HK-2 (cell line): Measurements from ENCODE around the gene SMPD1.
"Not testable (repeated sequence)": the region's sequence is repeated elsewhere in the genome, so short reads cannot be mapped to it uniquely, and the experiment has no call there.

Source experiments
- DNase-seq: peaks from one replicate; pipeline ENCODE4 v3.0.0-alpha.2; 2018; ENCODE audit not compliant: unreplicated experiment

SMPD1 gene

GRCh38 chr11:6388748-6389147 is 1.5 kb upstream of the SMPD1 start:
- no peak for DNase-seq

GRCh38 chr11:6390718-6391469 is 620 bp downstream of the SMPD1 start:
- DNase-seq = no peak

GRCh38 chr11:6391537-6392134 is 1.4 kb downstream of the SMPD1 start:
- DNase-seq = no peak

- DNase-seq = not testable (repeated sequence)
These were observed 2.0 kb downstream of the SMPD1 start for GRCh38 chr11:6392251-6392650.

- no peak for DNase-seq
These were observed 3.9 kb downstream of the SMPD1 start for GRCh38 chr11:6393989-6394670.

- no peak for DNase-seq
These were observed 5.3 kb downstream of the SMPD1 start for GRCh38 chr11:6395470-6396060.

GRCh38 chr11:6397156-6397555 is 6.9 kb downstream of the SMPD1 start:
- no peak for DNase-seq

GRCh38 chr11:6397636-6398035 is 7.4 kb downstream of the SMPD1 start:
- no peak for DNase-seq

- no peak for DNase-seq
These were observed 10.4 kb downstream of the SMPD1 start for GRCh38 chr11:6400431-6401345.

- no peak for DNase-seq
These were observed 11.2 kb downstream of the SMPD1 start for GRCh38 chr11:6401464-6401863.

- no peak for DNase-seq
These were observed 11.8 kb downstream of the SMPD1 start for GRCh38 chr11:6402061-6402470.

GRCh38 chr11:6402561-6402981 is 12.3 kb downstream of the SMPD1 start:
- no peak for DNase-seq

- no peak for DNase-seq
These were observed 13.3 kb downstream of the SMPD1 start for GRCh38 chr11:6403539-6403938.

- no peak for DNase-seq
These were observed 14.2 kb downstream of the SMPD1 start for GRCh38 chr11:6404342-6405051.

GRCh38 chr11:6405052-6405667 is 14.9 kb downstream of the SMPD1 start:
- DNase-seq = no peak

GRCh38 chr11:6405846-6406245 is 15.6 kb downstream of the SMPD1 start:
- DNase-seq = no peak

GRCh38 chr11:6406370-6406769 is 16.1 kb downstream of the SMPD1 start:
- DNase-seq = no peak

GRCh38 chr11:6410695-6411430 is 20.6 kb downstream of the SMPD1 start:
- DNase-seq = no peak

GRCh38 chr11:6411594-6412031 is 21.3 kb downstream of the SMPD1 start:
- no peak for DNase-seq

- DNase-seq = no peak
These were observed 23.5 kb downstream of the SMPD1 start for GRCh38 chr11:6413791-6414201.
